A549 (cell line): ENCODE data around the gene TPD52L3. TPM values are rescaled to one million over a fixed set of nuclear protein-coding genes. Genes with fewer than 3 reads are reported as not detected.

Source experiments
- ATAC-seq, 2 experiments: fragments of 200-7000 bp in 1 of 2; fragments of >200 bp in 1 of 2; cut with Nextera tagmentation in 1 of 2; cut with Tn5 transposase in 1 of 2; 3 replicates each; pipeline versions ENCODE4 v1.8.0 to v1.9.1; 2018 to 2020; ENCODE audit warnings: mild to moderate bottlenecking in 1 of 2, moderate library complexity in 1 of 2
- CTCF ChIA-PET: fragments of 300-600 bp; sonication (Branson Sonifier 250); formaldehyde crosslinking; extraction: SDS; loops from one replicate; lab custom pipeline; 2021; ENCODE audit warnings: antibody characterized with exemption, inconsistent platforms; lab: Yijun Ruan, JAX
- POLR2A ChIA-PET: fragments of 350-600 bp; formaldehyde crosslinking; extraction: SDS; loops from one replicate; lab custom pipeline; 2021; ENCODE audit warnings: antibody characterized with exemption, inconsistent platforms; lab: Yijun Ruan, JAX
- DNase-seq, 2 experiments: peaks; one replicate each; pipeline versions ENCODE4 v3.0.0 to v3.0.0-alpha.2; 2011 to 2016; ENCODE audit warnings: low read depth in 1 of 2, low spot score in 1 of 2
- FAIRE-seq: peaks from 2 replicates; lab custom pipeline; 2011; peaks lifted over from hg19 to GRCh38; lab: Jason Lieb, UNC
- H3K27ac ChIP-seq, 2 experiments: fragments of >200 bp; sonication (Bioruptor Twin); formaldehyde crosslinking; 3 replicates each; pipeline ENCODE4 v1.5.1; 2016 to 2017
- H3K4me1 ChIP-seq: fragments of >200 bp; sonication (Bioruptor Twin); formaldehyde crosslinking; 3 replicates; pipeline ENCODE4 v1.6.1; 2016
- H3K4me2 ChIP-seq: fragments of >200 bp; sonication (Bioruptor Twin); formaldehyde crosslinking; 3 replicates; pipeline ENCODE4 v1.6.1; 2016
- H3K4me3 ChIP-seq: fragments of >200 bp; sonication (Bioruptor Twin); formaldehyde crosslinking; 3 replicates; pipeline ENCODE4 v1.5.1; 2016
- H3K9me3 ChIP-seq: fragments of >200 bp; sonication (Bioruptor Twin); formaldehyde crosslinking; 3 replicates; pipeline ENCODE4 v1.6.1; 2016
- FOSL2 ChIP-seq, 2 experiments: fragments of 450-650 bp in 1 of 2; fragments of >200 bp in 1 of 2; sonication (Bioruptor Twin) in 1 of 2; formaldehyde crosslinking; IDR thresholded peaks; 2 replicates each; pipeline versions ENCODE4 v1.5.0 to v1.6.1; 2016 to 2020; ENCODE audit warnings: mild to moderate bottlenecking in 1 of 2, moderate library complexity in 1 of 2
- WGBS: methylation state at CpG from one replicate; pipeline ENCODE4 v1.1.6; 2017; ENCODE audit errors: missing lambda C conversion rate; 5-methylcytosine and 5-hydroxymethylcytosine counted together
- polyA plus RNA-seq, 4 experiments: library from polyadenylated mRNA; depleted of rRNA in 3 of 4; stranded (reverse); fragments of >200 nt; fragmentation: RNase III in 1 of 4; extraction: RNeasy Plus Mini Kit Qiagen cat#74134 plus additional on column Dnase treatment in 1 of 4; gene quantifications; 2 replicates in 3 of 4; 3 replicates in 1 of 4; pipeline ENCODE4 v1.2.3, GENCODE V29; 2011 to 2017

Gene TPD52L3
- polyA plus RNA-seq, 2 of the 4 experiments (the other 2 are of a cell fraction), result not detected

DNA sequence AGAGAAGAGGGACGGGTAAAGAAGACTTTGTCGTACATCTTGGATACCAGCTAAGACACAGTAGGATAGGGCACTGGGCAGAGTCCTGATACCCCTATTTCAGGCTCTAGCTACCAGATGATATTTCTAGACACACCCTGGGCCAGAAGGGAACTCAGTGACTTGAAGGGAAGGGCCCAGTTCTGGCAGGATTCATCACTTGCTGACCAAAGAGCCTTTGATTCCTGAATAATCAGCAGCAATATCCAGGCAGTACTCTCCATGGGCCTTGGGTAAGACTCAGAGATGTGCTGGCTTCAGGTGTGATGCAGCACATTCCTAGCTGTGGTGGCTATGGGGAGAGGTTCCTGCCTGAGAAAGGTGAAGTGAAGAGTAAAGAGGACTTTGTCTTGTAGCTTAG, 40.7 kb downstream of the TPD52L3 start:
- ATAC-seq (no peak), FAIRE-seq (no peak), DNase-seq (no peak)
- Histone ChIP-seq H3K4me3 (no peak overlapping the region), H3K4me1 (no peaks in the 10 kb centered on the region), H3K9me3 (peaks cover 13% of the 10 kb centered on the region), H3K4me2 (no peak overlapping the region), H3K27ac (no peak overlapping the region)
- TF ChIP-seq FOSL2 (IDR thresholded peaks at IDR 0.05) (no peak), FOSL2 (CRISPR knock-in tag; IDR thresholded peaks at IDR 0.05) (no peak)
- ChIA-PET CTCF (interaction anchor here (0.6 to 2.2 kb wide), 4 partner anchors 14 to 286 kb away, joined by 3 to 9 read pairs (median 4); no protein-coding TSS in a partner anchor), POLR2A (no interaction called here)
- 78% methylated on average over 2 of the region's 2 CpGs for WGBS

Other genes starting within 250 kb of the TPD52L3 start
- 0.31 and 0.38 TPM in 2 replicates for gene IL33, start 112.6 kb upstream of the TPD52L3 start, polyA plus RNA-seq (2011; rRNA removed)
- gene IL33, start 112.6 kb upstream of the TPD52L3 start, polyA plus RNA-seq (2017; fragmentation: RNase III; extraction: RNeasy Plus Mini Kit Qiagen cat#74134 plus additional on column Dnase treatment), result 0.72 to 0.85 TPM (median 0.80 TPM) in 3 replicates
- 60.6 and 74.3 TPM in 2 replicates for gene UHRF2, start 84.8 kb downstream of the TPD52L3 start, polyA plus RNA-seq (2011; rRNA removed)
- gene UHRF2, start 84.8 kb downstream of the TPD52L3 start, polyA plus RNA-seq (2017; fragmentation: RNase III; extraction: RNeasy Plus Mini Kit Qiagen cat#74134 plus additional on column Dnase treatment), result 25.8 to 28.6 TPM (median 28.5 TPM) in 3 replicates